H9 (cell line): ENCODE measurements around the gene SMARCD3. TPM values are rescaled to one million over a fixed set of nuclear protein-coding genes. Genes with fewer than 3 reads are reported as not detected.

Experiments
- DNase-seq: peaks from one replicate; pipeline ENCODE4 v3.0.0-alpha.2; 2017
- H2AFZ ChIP-seq: one replicate; pipeline ENCODE4 v1.6.1; 2013; ENCODE audit warnings: mild to moderate bottlenecking, low read length, control low read depth, moderate library complexity
- H2AK5ac ChIP-seq: 2 replicates; pipeline ENCODE4 v1.6.1; 2013; ENCODE audit warnings: low read length, control low read depth, mixed read lengths; ENCODE audit not compliant: insufficient read length
- H2BK120ac ChIP-seq: one replicate; pipeline ENCODE4 v1.6.1; 2013; ENCODE audit warnings: low read depth, mild to moderate bottlenecking, low read length, control low read depth, inconsistent platforms; ENCODE audit not compliant: poor library complexity, severe bottlenecking
- H2BK12ac ChIP-seq: 2 replicates; pipeline ENCODE4 v1.6.1; 2013; ENCODE audit warnings: low read length, control low read depth, mixed read lengths, low read depth; ENCODE audit not compliant: insufficient read length
- H2BK15ac ChIP-seq: 2 replicates; pipeline ENCODE4 v1.6.1; 2013; ENCODE audit warnings: low read depth, low read length, control low read depth
- H2BK20ac ChIP-seq: one replicate; pipeline ENCODE4 v1.6.1; 2013; ENCODE audit warnings: low read depth, mild to moderate bottlenecking, low read length, control low read depth, inconsistent platforms; ENCODE audit not compliant: poor library complexity, severe bottlenecking
- H2BK5ac ChIP-seq: 2 replicates; pipeline ENCODE4 v1.6.1; 2013; ENCODE audit warnings: low read length, control low read depth, mixed read lengths; ENCODE audit not compliant: insufficient read length
- H3K14ac ChIP-seq: 2 replicates; pipeline ENCODE4 v1.6.1; 2013; ENCODE audit warnings: low read length, control low read depth; ENCODE audit not compliant: insufficient read depth
- H3K18ac ChIP-seq: 2 replicates; pipeline ENCODE4 v1.6.1; 2013; ENCODE audit warnings: low read depth, mild to moderate bottlenecking, mixed read lengths, low read length, control low read depth; ENCODE audit not compliant: insufficient read length
- H3K23ac ChIP-seq: 2 replicates; pipeline ENCODE4 v1.6.1; 2013; ENCODE audit warnings: low read length, control low read depth, mixed read lengths, low read depth; ENCODE audit not compliant: insufficient read length
- H3K23me2 ChIP-seq: 2 replicates; pipeline ENCODE4 v1.6.1; 2013; ENCODE audit warnings: low read depth, mild to moderate bottlenecking, mixed read lengths, low read length, control low read depth; ENCODE audit not compliant: insufficient read length, poor library complexity, severe bottlenecking
- H3K27ac ChIP-seq: 2 replicates; pipeline ENCODE4 v1.5.1; 2013; ENCODE audit warnings: low read length, control low read depth, mixed read lengths, low read depth; ENCODE audit not compliant: insufficient read length
- H3K27me3 ChIP-seq: 2 replicates; pipeline ENCODE4 v1.6.1; 2013; ENCODE audit warnings: low read length, control low read depth, inconsistent platforms; ENCODE audit not compliant: insufficient read depth
- H3K4ac ChIP-seq: 2 replicates; pipeline ENCODE4 v1.6.1; 2013; ENCODE audit warnings: low read depth, mild to moderate bottlenecking, control low read depth, inconsistent platforms, low read length, moderate library complexity
- H3K4me1 ChIP-seq: 2 replicates; pipeline ENCODE4 v1.6.1; 2013; ENCODE audit warnings: low read length, control low read depth, inconsistent platforms; ENCODE audit not compliant: insufficient read depth
- H3K4me2 ChIP-seq: 2 replicates; pipeline ENCODE4 v1.6.1; 2013; ENCODE audit warnings: low read length, control low read depth, mixed read lengths; ENCODE audit not compliant: insufficient read length, insufficient read depth
- H3K56ac ChIP-seq: 2 replicates; pipeline ENCODE4 v1.6.1; 2013; ENCODE audit warnings: low read depth, mild to moderate bottlenecking, mixed read lengths, low read length, control low read depth; ENCODE audit not compliant: insufficient read length
- H3K79me1 ChIP-seq: 2 replicates; pipeline ENCODE4 v1.6.1; 2013; ENCODE audit warnings: low read depth, mild to moderate bottlenecking, moderate library complexity, low read length, control low read depth, inconsistent platforms; ENCODE audit not compliant: insufficient read depth, poor library complexity, severe bottlenecking
- H3K79me2 ChIP-seq: 2 replicates; pipeline ENCODE4 v1.6.1; 2013; ENCODE audit warnings: low read length, control low read depth, inconsistent platforms; ENCODE audit not compliant: insufficient read depth
- H3K9ac ChIP-seq: 2 replicates; pipeline ENCODE4 v1.6.1; 2013; ENCODE audit warnings: low read length, control low read depth, mixed read lengths; ENCODE audit not compliant: insufficient read length; ENCODE audit errors: extremely low read depth
- H3K9me3 ChIP-seq: one replicate; pipeline ENCODE4 v1.6.1; 2013; ENCODE audit warnings: low read depth, low read length, inconsistent platforms; ENCODE audit not compliant: control insufficient read depth
- H3T11ph ChIP-seq: one replicate; pipeline ENCODE4 v1.6.1; 2013; ENCODE audit warnings: mild to moderate bottlenecking, low read length, control low read depth, inconsistent platforms
- H4K20me1 ChIP-seq: one replicate; pipeline ENCODE4 v1.6.1; 2013; ENCODE audit not compliant: control insufficient read depth, insufficient read length, insufficient read depth
- H4K5ac ChIP-seq: 2 replicates; pipeline ENCODE4 v1.6.1; 2013; ENCODE audit warnings: low read depth, mild to moderate bottlenecking, mixed read lengths, low read length, control low read depth; ENCODE audit not compliant: insufficient read length
- H4K8ac ChIP-seq: replicated peaks from 2 replicates; pipeline ENCODE4 v1.6.1; 2013; ENCODE audit warnings: low read length, control low read depth, mixed read lengths, low read depth; ENCODE audit not compliant: insufficient read length
- H4K91ac ChIP-seq: 2 replicates; pipeline ENCODE4 v1.6.1; 2013; ENCODE audit warnings: low read depth, mild to moderate bottlenecking, moderate library complexity, mixed read lengths, low read length, control low read depth; ENCODE audit not compliant: insufficient read length
- H3K27ac Mint-ChIP-seq, 3 experiments: 2 replicates in 2 of 3; 3 replicates in 1 of 3; pipeline ENCODE4 v1.8.0; 2020 to 2021; ENCODE audit warnings: mixed read lengths in 3 of 3, mild to moderate bottlenecking in 1 of 3, moderate library complexity in 1 of 3
- H3K27me3 Mint-ChIP-seq: 2 replicates; pipeline ENCODE4 v1.8.0; 2021; ENCODE audit warnings: low read depth, mild to moderate bottlenecking, moderate library complexity, mixed read lengths
- H3K36me3 Mint-ChIP-seq, 3 experiments: 2 replicates in 2 of 3; 3 replicates in 1 of 3; pipeline ENCODE4 v1.8.0; 2020 to 2021; ENCODE audit warnings: low read depth in 3 of 3, mixed read lengths in 3 of 3; ENCODE audit not compliant: insufficient read depth in 1 of 3
- H3K4me1 Mint-ChIP-seq, 2 experiments: 2 replicates each; pipeline ENCODE4 v1.8.0; 2020; ENCODE audit warnings: mixed read lengths in 2 of 2
- H3K4me3 Mint-ChIP-seq, 2 experiments: 2 replicates in 1 of 2; 3 replicates in 1 of 2; pipeline ENCODE4 v1.8.0; 2020 to 2021; ENCODE audit warnings: mild to moderate bottlenecking in 2 of 2, mixed read lengths in 2 of 2, moderate library complexity in 1 of 2
- H3K9me3 Mint-ChIP-seq, 2 experiments: 2 replicates in 1 of 2; 3 replicates in 1 of 2; pipeline ENCODE4 v1.8.0; 2020; ENCODE audit warnings: mild to moderate bottlenecking in 2 of 2, mixed read lengths in 2 of 2, moderate library complexity in 1 of 2
- WGBS: extraction: QIAGEN DNeasy Blood & Tissue Kit; methylation state at CpG from one replicate; pipeline ENCODE4 v1.1.7; 2013; ENCODE audit warnings: missing lambda C conversion rate, low lambda C conversion rate, mixed read lengths; ENCODE audit not compliant: insufficient read length; ENCODE audit errors: extremely low coverage; 5-methylcytosine and 5-hydroxymethylcytosine counted together
- total RNA-seq: library from RNA; stranded (reverse); gene quantifications from 2 replicates; pipeline ENCODE4 v1.2.1, GENCODE V29; 2021
- TF ChIP-seq, protein P1 (sequence below): fragments of 200-600 bp; sonication (generic); conservative IDR thresholded peaks from 3 replicates; pipeline ENCODE4 v1.8.0; 2021; ENCODE audit warnings: antibody characterized with exemption, mild to moderate bottlenecking

SMARCD3 gene
- total RNA-seq, 1 experiment from 2014 or later, result 5.0 TPM

DNA sequence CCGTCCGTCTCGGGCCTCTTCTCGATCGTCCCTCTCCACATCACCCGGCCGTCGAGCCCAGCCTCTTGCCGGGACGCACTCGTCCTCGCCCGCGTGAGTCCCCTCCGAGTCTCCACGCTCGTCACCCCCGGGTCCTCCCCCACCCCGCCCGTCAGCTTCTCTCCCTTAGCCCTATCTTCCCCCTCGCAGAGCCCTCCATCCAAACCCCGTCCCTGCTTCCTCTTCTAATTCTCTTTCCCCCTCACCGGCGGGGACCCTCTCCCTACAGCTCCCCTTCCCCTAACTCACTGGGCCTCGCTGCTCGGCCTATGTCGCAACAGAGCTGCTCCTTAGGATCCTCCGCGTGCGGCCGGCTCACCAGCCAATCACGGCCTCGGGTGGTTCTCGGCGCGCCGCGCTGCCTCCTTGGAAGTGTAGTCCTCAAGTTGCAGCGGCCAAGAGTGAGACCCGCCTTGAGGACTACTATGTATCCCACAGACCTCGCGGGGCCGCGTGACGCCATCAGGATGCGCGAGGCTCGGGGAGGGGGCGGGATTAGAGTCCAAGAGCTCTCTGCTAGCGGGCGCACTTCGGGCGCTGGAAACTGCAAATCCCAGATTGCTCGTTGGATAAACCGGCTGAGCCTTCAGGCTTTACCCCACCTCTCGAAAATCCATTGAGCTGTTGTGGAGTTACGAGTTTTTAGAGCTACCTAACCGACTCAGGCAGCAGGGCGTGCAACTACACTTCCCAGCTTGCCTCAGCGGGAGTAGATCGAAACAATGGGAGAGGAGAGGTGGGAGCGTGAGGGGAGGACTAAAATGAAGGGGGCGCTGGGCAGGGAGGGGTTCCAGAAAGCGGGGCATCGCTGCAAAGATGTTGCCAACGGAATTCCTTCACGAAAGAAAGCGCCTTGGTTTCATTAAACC lies 21.4 kb downstream of the SMARCD3 start, which contains the start of gene ABCF2:
ABCF2 (minus strand) TSS at position 331 of the 908 bp plus-strand sequence. CDS start 747 bp downstream, outside the sequence.
- no peaks in the 10 kb centered on the region for H4K20me1 ChIP-seq
- H3K27me3 ChIP-seq, result no peaks in the 10 kb centered on the region
- H2AK5ac ChIP-seq, result no peak within 1 kb of the TSS
- no peak within 1 kb of the TSS for H2BK5ac ChIP-seq
- peak; percentile 99 for DNase-seq
- H3K27ac Mint-ChIP-seq, result peak within 1 kb of the TSS; percentile 98 to 99 (median 98)
- no CpG with 5 or more reads among the region's 68 CpGs for WGBS
- H3K36me3 Mint-ChIP-seq, result peaks cover 25 to 41% (median 33%) of the 10 kb centered on the region in 3 experiments; a peak in 6 of 7 replicates
- H3K18ac ChIP-seq, result peak within 1 kb of the TSS; percentile 72
- H4K91ac ChIP-seq, result no peak within 1 kb of the TSS
- no peak within 1 kb of the TSS for H4K5ac ChIP-seq
- peaks cover 3% of the 10 kb centered on the region; the same call in 1 of the 2 replicates for H3K79me2 ChIP-seq
- H3K4me3 Mint-ChIP-seq, result peak within 1 kb of the TSS; percentile 97 to 98
- no peak within 1 kb of the TSS for H3K23ac ChIP-seq
- H3K9me3 ChIP-seq, result no peaks in the 10 kb centered on the region
- H2BK120ac ChIP-seq, result no peak within 1 kb of the TSS
- H4K8ac ChIP-seq, result no peak within 1 kb of the TSS
- H3K4ac ChIP-seq, result no peak within 1 kb of the TSS
- no peaks in the 10 kb centered on the region; the same call in 1 of the 2 replicates for H3K4me1 ChIP-seq
- no peaks in the 10 kb centered on the region; the same call in 1 of the 2 replicates for H3K27me3 Mint-ChIP-seq
- peak within 1 kb of the TSS; percentile 73 for H3K27ac ChIP-seq
- peaks cover 10% of the 10 kb centered on the region for H3K23me2 ChIP-seq
- no peaks in the 10 kb centered on the region for H3K9me3 Mint-ChIP-seq
- no peak within 1 kb of the TSS for H3K56ac ChIP-seq
- H3K9ac ChIP-seq, result peak within 1 kb of the TSS; percentile 78
- peaks cover 30 to 34% of the 10 kb centered on the region in 2 experiments for H3K4me1 Mint-ChIP-seq
- no peak within 1 kb of the TSS for H2BK20ac ChIP-seq
- no peak within 1 kb of the TSS for H3K14ac ChIP-seq
- peak within 1 kb of the TSS; percentile 71 for H2AFZ ChIP-seq
- peak within 1 kb of the TSS; percentile 77 for H3K4me2 ChIP-seq
- TF ChIP-seq, protein P1, sequence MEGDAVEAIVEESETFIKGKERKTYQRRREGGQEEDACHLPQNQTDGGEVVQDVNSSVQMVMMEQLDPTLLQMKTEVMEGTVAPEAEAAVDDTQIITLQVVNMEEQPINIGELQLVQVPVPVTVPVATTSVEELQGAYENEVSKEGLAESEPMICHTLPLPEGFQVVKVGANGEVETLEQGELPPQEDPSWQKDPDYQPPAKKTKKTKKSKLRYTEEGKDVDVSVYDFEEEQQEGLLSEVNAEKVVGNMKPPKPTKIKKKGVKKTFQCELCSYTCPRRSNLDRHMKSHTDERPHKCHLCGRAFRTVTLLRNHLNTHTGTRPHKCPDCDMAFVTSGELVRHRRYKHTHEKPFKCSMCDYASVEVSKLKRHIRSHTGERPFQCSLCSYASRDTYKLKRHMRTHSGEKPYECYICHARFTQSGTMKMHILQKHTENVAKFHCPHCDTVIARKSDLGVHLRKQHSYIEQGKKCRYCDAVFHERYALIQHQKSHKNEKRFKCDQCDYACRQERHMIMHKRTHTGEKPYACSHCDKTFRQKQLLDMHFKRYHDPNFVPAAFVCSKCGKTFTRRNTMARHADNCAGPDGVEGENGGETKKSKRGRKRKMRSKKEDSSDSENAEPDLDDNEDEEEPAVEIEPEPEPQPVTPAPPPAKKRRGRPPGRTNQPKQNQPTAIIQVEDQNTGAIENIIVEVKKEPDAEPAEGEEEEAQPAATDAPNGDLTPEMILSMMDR, result no peak; the same call in 2 of the 3 replicates
- no peak within 1 kb of the TSS for H2BK12ac ChIP-seq
- H2BK15ac ChIP-seq, result no peak within 1 kb of the TSS
- H3T11ph ChIP-seq, result no peak within 1 kb of the TSS
- H3K79me1 ChIP-seq, result no peaks in the 10 kb centered on the region
